IMR-90 (cell line): ENCODE measurements around the gene UGGT2.

Source experiments
- CEBPB ChIP-seq: IDR thresholded peaks from 2 replicates; pipeline ENCODE4 v1.6.1; 2012; ENCODE audit warnings: low read depth, low read length, improper control_type of control experiment
- CHD1 ChIP-seq: IDR thresholded peaks from 2 replicates; pipeline ENCODE4 v1.6.1; 2012; ENCODE audit warnings: low read depth, low read length, improper control_type of control experiment
- FOS ChIP-seq: fragments of 150-350 bp; IDR thresholded peaks from 2 replicates; pipeline ENCODE4 v1.6.1; 2016; ENCODE audit warnings: low read depth, low read length
- MAFK ChIP-seq: IDR thresholded peaks from 2 replicates; pipeline ENCODE4 v1.6.1; 2012; ENCODE audit warnings: low read depth, low read length, improper control_type of control experiment
- MXI1 ChIP-seq: IDR thresholded peaks from 2 replicates; pipeline ENCODE4 v1.6.1; 2012; ENCODE audit warnings: low read depth, mild to moderate bottlenecking, low read length, moderate library complexity, borderline replicate concordance
- NFE2L2 ChIP-seq: fragments of 150-350 bp; IDR thresholded peaks from 2 replicates; pipeline ENCODE4 v1.6.1; 2016; ENCODE audit warnings: low read depth, mild to moderate bottlenecking, low read length
- POLR2A ChIP-seq: IDR thresholded peaks from 2 replicates; pipeline ENCODE4 v1.6.1; 2012; ENCODE audit warnings: mild to moderate bottlenecking, low read depth, low read length
- RAD21 ChIP-seq: IDR thresholded peaks from 2 replicates; pipeline ENCODE4 v1.6.1; 2012; ENCODE audit warnings: low read length, improper control_type of control experiment
- RCOR1 ChIP-seq: IDR thresholded peaks from 2 replicates; pipeline ENCODE4 v1.6.1; 2012; ENCODE audit warnings: mild to moderate bottlenecking, low read length, improper control_type of control experiment; ENCODE audit not compliant: insufficient replicate concordance
- RFX5 ChIP-seq: IDR thresholded peaks from 2 replicates; pipeline ENCODE4 v1.8.0; 2012; ENCODE audit warnings: low read depth, mild to moderate bottlenecking, low read length, moderate library complexity
- USF2 ChIP-seq: fragments of 150-350 bp; IDR thresholded peaks from 2 replicates; pipeline ENCODE4 v1.6.1; 2017; ENCODE audit warnings: mild to moderate bottlenecking, antibody characterized with exemption, low read length, low read depth
- TF ChIP-seq, protein P1 (sequence below): conservative IDR thresholded peaks from 2 replicates; pipeline ENCODE4 v1.5.1; 2012; ENCODE audit warnings: mild to moderate bottlenecking, low read depth, low read length, improper control_type of control experiment
- TF ChIP-seq, protein P2 (sequence below): fragments of 150-350 bp; IDR thresholded peaks from 2 replicates; pipeline ENCODE4 v1.6.1; 2016; ENCODE audit warnings: low read depth, mild to moderate bottlenecking, low read length, moderate library complexity, borderline replicate concordance

DNA sequence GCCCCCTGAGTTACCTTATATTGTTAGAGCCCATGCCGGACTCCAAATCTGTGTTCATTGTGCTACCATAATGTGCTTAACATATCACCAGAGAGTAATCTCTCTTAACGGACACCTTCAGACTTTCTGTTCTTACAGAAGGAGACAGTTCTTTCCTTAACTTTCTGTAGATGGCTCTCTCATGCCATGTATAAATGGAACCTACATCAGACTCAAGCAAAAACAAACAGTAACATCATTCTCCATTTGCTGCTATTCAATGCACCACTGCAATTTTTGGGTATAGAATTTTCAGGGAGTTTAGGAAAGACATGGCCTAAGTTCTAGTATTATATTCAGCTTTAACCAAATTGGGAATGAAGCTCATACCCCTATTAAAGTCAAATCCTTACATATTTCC, 12.6 kb upstream of the UGGT2 start:
- TF ChIP-seq CHD1 (no peak), POLR2A (no peak), USF2 (no peak), RAD21 (no peak), NFE2L2 (no peak), MXI1 (no peak), MAFK (no peak), CEBPB (no peak), RCOR1 (no peak), FOS (no peak), RFX5 (no peak)
- TF ChIP-seq, protein P1, sequence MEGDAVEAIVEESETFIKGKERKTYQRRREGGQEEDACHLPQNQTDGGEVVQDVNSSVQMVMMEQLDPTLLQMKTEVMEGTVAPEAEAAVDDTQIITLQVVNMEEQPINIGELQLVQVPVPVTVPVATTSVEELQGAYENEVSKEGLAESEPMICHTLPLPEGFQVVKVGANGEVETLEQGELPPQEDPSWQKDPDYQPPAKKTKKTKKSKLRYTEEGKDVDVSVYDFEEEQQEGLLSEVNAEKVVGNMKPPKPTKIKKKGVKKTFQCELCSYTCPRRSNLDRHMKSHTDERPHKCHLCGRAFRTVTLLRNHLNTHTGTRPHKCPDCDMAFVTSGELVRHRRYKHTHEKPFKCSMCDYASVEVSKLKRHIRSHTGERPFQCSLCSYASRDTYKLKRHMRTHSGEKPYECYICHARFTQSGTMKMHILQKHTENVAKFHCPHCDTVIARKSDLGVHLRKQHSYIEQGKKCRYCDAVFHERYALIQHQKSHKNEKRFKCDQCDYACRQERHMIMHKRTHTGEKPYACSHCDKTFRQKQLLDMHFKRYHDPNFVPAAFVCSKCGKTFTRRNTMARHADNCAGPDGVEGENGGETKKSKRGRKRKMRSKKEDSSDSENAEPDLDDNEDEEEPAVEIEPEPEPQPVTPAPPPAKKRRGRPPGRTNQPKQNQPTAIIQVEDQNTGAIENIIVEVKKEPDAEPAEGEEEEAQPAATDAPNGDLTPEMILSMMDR: no peak
- TF ChIP-seq, protein P2, sequence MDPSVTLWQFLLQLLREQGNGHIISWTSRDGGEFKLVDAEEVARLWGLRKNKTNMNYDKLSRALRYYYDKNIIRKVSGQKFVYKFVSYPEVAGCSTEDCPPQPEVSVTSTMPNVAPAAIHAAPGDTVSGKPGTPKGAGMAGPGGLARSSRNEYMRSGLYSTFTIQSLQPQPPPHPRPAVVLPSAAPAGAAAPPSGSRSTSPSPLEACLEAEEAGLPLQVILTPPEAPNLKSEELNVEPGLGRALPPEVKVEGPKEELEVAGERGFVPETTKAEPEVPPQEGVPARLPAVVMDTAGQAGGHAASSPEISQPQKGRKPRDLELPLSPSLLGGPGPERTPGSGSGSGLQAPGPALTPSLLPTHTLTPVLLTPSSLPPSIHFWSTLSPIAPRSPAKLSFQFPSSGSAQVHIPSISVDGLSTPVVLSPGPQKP: no peak
